ENCODE results near the gene SLC25A51.

GRCh38 chr9:37947471-37947870 is 43.5 kb upstream of the SLC25A51 start:
- no peak for TF ChIP-seq POLR2AphosphoS5 (IDR thresholded peaks at IDR 0.05)
- TF ChIP-seq CTCF (IDR thresholded peaks at IDR 0.05): no peak

All from breast epithelium (tissue), 3 donors.